ENCODE results near the gene SLC25A43. TPM values are rescaled to one million over a fixed set of nuclear protein-coding genes. Genes with fewer than 3 reads are reported as not detected.

Gene SLC25A43
- total RNA-seq, 1 experiment from 2014 or later, result 25.8 TPM

DNA sequence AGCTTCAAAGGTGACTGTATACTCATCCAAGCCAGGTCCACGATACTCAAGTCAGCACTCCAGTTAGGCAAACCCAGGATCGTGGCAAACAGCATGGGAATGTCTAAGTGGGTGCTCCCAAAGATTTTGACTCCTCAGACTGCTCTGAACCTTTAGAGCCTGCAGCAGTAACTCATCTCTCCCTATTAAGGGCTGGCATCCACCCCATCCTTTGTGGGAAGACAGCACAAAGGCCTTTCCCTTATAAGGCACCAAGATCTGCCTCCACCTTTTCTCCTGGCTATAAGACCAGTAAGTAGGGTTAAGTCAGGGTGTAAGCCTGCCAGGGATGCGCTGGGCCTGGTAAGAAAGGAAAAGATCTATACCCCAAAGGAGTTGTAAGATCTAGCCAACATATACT, 23.6 kb upstream of the SLC25A43 start:
- DNase-seq (no peak), ATAC-seq (no peak)
- TF ChIP-seq, protein P1, sequence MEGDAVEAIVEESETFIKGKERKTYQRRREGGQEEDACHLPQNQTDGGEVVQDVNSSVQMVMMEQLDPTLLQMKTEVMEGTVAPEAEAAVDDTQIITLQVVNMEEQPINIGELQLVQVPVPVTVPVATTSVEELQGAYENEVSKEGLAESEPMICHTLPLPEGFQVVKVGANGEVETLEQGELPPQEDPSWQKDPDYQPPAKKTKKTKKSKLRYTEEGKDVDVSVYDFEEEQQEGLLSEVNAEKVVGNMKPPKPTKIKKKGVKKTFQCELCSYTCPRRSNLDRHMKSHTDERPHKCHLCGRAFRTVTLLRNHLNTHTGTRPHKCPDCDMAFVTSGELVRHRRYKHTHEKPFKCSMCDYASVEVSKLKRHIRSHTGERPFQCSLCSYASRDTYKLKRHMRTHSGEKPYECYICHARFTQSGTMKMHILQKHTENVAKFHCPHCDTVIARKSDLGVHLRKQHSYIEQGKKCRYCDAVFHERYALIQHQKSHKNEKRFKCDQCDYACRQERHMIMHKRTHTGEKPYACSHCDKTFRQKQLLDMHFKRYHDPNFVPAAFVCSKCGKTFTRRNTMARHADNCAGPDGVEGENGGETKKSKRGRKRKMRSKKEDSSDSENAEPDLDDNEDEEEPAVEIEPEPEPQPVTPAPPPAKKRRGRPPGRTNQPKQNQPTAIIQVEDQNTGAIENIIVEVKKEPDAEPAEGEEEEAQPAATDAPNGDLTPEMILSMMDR (conservative IDR thresholded peaks at IDR 0.05; ENCODE audit: low read depth, low read length), result no peak
- TF ChIP-seq EZH2 (IDR thresholded peaks at IDR 0.05; ENCODE audit: low read length, unreplicated experiment) (no peak), EZH2phosphoT487 (IDR thresholded peaks at IDR 0.05; ENCODE audit: borderline replicate concordance, low read length) (no peak)
- H3F3A ChIP-seq (ENCODE audit: low read length, unreplicated experiment), result no peaks in the 10 kb centered on the region
- no peaks in the 10 kb centered on the region for H3K9me2 ChIP-seq (replicated peaks; ENCODE audit: low read length)
- H3K4me2 ChIP-seq (ENCODE audit: low read length), result no peak overlapping the region
- peaks cover 14% of the 10 kb centered on the region for H3K4me1 ChIP-seq (ENCODE audit: insufficient read depth, low read length)
- ChIA-PET POLR2A (ENCODE audit: unreplicated experiment) (no interaction called here), CTCF (no interaction called here)
- no TSS peak for BruUV-seq (replicated peaks)
- no peaks in the 10 kb centered on the region for H3K27me3 ChIP-seq (ENCODE audit: low read length)
- no peak overlapping the region for H3K9ac ChIP-seq (ENCODE audit: low read length)
- no peaks in the 10 kb centered on the region for H3K9me3 ChIP-seq (ENCODE audit: low read length)
- intact Hi-C loops (cut with micrococcal nuclease), result no loop called here
- no peaks in the 10 kb centered on the region for H3K79me2 ChIP-seq (ENCODE audit: low read length)
- no peaks in the 10 kb centered on the region for H4K20me1 ChIP-seq (ENCODE audit: low read length)
- H3K27ac ChIP-seq (ENCODE audit: low read length), result no peak overlapping the region
- no peaks in the 10 kb centered on the region for H3K36me3 ChIP-seq (ENCODE audit: low read depth, low read length)
- no peak overlapping the region for H3K4me3 ChIP-seq (ENCODE audit: low read length)
- no peak overlapping the region for H2AFZ ChIP-seq (ENCODE audit: low read length)

DNA sequence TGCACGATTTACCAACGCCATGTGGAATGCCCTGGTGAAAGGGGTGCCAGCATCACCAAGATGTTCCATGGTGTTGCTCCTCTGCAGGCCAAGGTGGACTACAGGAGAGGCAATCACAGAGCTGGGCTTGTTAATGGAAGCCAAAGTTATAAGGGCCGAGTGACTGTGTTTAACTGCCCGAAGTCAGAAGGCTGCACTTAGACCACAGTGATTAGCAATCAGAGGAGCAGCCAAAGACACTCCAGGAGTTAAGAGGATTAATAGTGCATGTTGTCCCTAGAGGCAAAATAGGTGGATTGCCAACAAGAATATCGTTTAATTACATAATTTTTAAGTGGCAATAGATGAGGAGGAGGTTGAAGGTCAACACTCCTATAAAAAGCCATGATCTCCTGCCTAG, 22.8 kb upstream of the SLC25A43 start:
- H3K9me2 ChIP-seq (replicated peaks; ENCODE audit: low read length), result no peaks in the 10 kb centered on the region
- no TSS peak for BruUV-seq (replicated peaks)
- no peaks in the 10 kb centered on the region for H4K20me1 ChIP-seq (ENCODE audit: low read length)
- ChIA-PET POLR2A (ENCODE audit: unreplicated experiment) (no interaction called here), CTCF (no interaction called here)
- TF ChIP-seq EZH2 (IDR thresholded peaks at IDR 0.05; ENCODE audit: low read length, unreplicated experiment), result no peak
- peak; percentile 16 for DNase-seq
- H3K4me3 ChIP-seq (ENCODE audit: low read length), result no peak overlapping the region
- H3F3A ChIP-seq (ENCODE audit: low read length, unreplicated experiment), result no peaks in the 10 kb centered on the region
- H3K36me3 ChIP-seq (ENCODE audit: low read depth, low read length), result no peaks in the 10 kb centered on the region
- peaks cover 14% of the 10 kb centered on the region for H3K4me1 ChIP-seq (ENCODE audit: insufficient read depth, low read length)
- H3K9me3 ChIP-seq (ENCODE audit: low read length), result no peaks in the 10 kb centered on the region
- no peak for ATAC-seq
- H3K4me2 ChIP-seq (ENCODE audit: low read length), result no peak overlapping the region
- no peaks in the 10 kb centered on the region for H3K79me2 ChIP-seq (ENCODE audit: low read length)
- H3K27me3 ChIP-seq (ENCODE audit: low read length), result no peaks in the 10 kb centered on the region
- no peak overlapping the region for H3K27ac ChIP-seq (ENCODE audit: low read length)
- no peak overlapping the region for H3K9ac ChIP-seq (ENCODE audit: low read length)
- H2AFZ ChIP-seq (ENCODE audit: low read length), result no peak overlapping the region
- intact Hi-C loops (cut with micrococcal nuclease), result no loop called here

DNA sequence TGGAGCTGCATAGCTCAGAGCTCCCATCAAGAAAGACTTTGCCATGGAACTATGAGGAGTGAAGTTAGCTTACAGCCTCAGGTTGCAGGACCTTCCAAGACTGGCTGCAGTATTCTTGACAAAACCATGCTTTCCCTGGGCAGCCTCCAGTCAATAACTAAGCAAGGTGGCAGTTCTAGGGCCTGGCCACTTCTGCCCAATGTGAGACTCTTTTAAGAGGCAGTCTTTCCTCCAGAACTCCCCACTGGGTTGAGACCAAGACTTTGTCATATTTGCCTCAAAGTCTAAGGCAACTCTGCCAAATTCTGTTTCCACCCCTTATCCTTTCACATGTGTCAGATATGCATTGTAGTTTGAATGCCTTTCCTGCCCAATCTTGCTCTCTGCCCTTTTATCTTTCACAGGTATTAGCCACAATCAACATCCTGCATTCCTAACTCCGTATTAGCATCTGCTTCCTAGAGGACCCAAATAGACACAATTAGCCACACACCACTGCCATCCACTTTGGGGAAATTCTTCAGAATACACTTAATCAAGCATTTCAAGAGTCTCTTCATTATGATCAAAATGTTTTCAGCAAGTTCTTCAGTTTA, 17.7 kb upstream of the SLC25A43 start:
- Histone ChIP-seq H3F3A (ENCODE audit: low read length, unreplicated experiment) (no peaks in the 10 kb centered on the region), H3K36me3 (ENCODE audit: low read depth, low read length) (no peaks in the 10 kb centered on the region)
- no peak for TF ChIP-seq EZH2 (IDR thresholded peaks at IDR 0.05; ENCODE audit: low read length, unreplicated experiment)
- TF ChIP-seq EZH2phosphoT487 (IDR thresholded peaks at IDR 0.05; ENCODE audit: borderline replicate concordance, low read length), result no peak
- TF ChIP-seq, protein P1 (conservative IDR thresholded peaks at IDR 0.05; ENCODE audit: low read depth, low read length), result no peak

More for the DNA sequence above, 17.7 kb upstream of the SLC25A43 start:
- ChIA-PET CTCF (interaction anchor here (0.6 kb wide), 2 partner anchors 49 to 57 kb away, joined by 3 read pairs; no protein-coding TSS in a partner anchor), POLR2A (ENCODE audit: unreplicated experiment) (no interaction called here)
- Histone ChIP-seq H3K27ac (ENCODE audit: low read length) (no peak overlapping the region), H3K4me1 (ENCODE audit: insufficient read depth, low read length) (no peaks in the 10 kb centered on the region), H3K4me3 (ENCODE audit: low read length) (no peak overlapping the region), H3K27me3 (ENCODE audit: low read length) (no peaks in the 10 kb centered on the region), H3K9ac (ENCODE audit: low read length) (no peak overlapping the region), H2AFZ (ENCODE audit: low read length) (no peak overlapping the region), H3K79me2 (ENCODE audit: low read length) (no peaks in the 10 kb centered on the region), H4K20me1 (ENCODE audit: low read length) (no peaks in the 10 kb centered on the region), H3K9me2 (replicated peaks; ENCODE audit: low read length) (no peaks in the 10 kb centered on the region), H3K9me3 (ENCODE audit: low read length) (no peaks in the 10 kb centered on the region), H3K4me2 (ENCODE audit: low read length) (no peak overlapping the region)
- BruUV-seq (replicated peaks), result no TSS peak
- ATAC-seq (no peak), DNase-seq (no peak)
- intact Hi-C loops (cut with micrococcal nuclease), result no loop called here

All from PC-3 (cell line).